B cell (primary cell): ENCODE data around the gene CNTNAP2. TPM values are rescaled to one million over a fixed set of nuclear protein-coding genes. Genes with fewer than 3 reads are reported as not detected.

Source experiments
- ATAC-seq: fragments of 200-7000 bp; cut with Tn5 transposase; one replicate; pipeline ENCODE4 v1.10.0; 2021; ENCODE audit warnings: low read depth, mild to moderate bottlenecking, moderate number of reproducible peaks, moderate library complexity
- CTCF ChIA-PET: fragments of 350-600 bp; sonication (Branson Sonifier 250); formaldehyde crosslinking; loops from one replicate; lab custom pipeline; 2021; ENCODE audit warnings: antibody characterized with exemption, inconsistent platforms; lab: Charles Lee
- POLR2A ChIA-PET: fragments of 350-600 bp; sonication (Branson Sonifier 250); formaldehyde crosslinking; loops from one replicate; lab custom pipeline; 2021; ENCODE audit warnings: antibody characterized with exemption; lab: Charles Lee
- DNase-seq: peaks from one replicate; pipeline ENCODE4 v3.0.0; 2013
- H2AFZ ChIP-seq: 2 replicates; pipeline ENCODE4 v1.6.1; 2012; ENCODE audit warnings: mild to moderate bottlenecking, low read depth, low read length; ENCODE audit not compliant: insufficient read depth, poor library complexity, severe bottlenecking
- H3K27ac ChIP-seq, 2 donors: 1 replicate in 1 of 2; 2 replicates in 1 of 2; pipeline ENCODE4 v1.5.1; 2012 to 2013; ENCODE audit warnings: low read length in 2 of 2, mild to moderate bottlenecking in 2 of 2, moderate library complexity in 1 of 2
- H3K27me3 ChIP-seq, 4 experiments: fragments of 200-600 bp in 1 of 4; sonication (generic) in 1 of 4; replicated peaks in 1 of 4; 1 replicate in 2 of 4; 2 replicates in 2 of 4; pipeline versions ENCODE4 v1.6.1 to v1.7.0; 2013 to 2016; ENCODE audit warnings: low read length in 3 of 4, mild to moderate bottlenecking in 2 of 4, mixed read lengths in 1 of 4, moderate library complexity in 1 of 4; ENCODE audit not compliant: insufficient read depth in 4 of 4, control insufficient read depth in 3 of 4; ENCODE audit errors: control extremely low read depth in 1 of 4
- H3K36me3 ChIP-seq, 2 experiments: replicated peaks in 1 of 2; 1 replicate in 1 of 2; 2 replicates in 1 of 2; pipeline versions ENCODE4 v1.6.1 to v1.7.1; 2013; ENCODE audit warnings: low read length in 1 of 2; ENCODE audit not compliant: insufficient read depth in 2 of 2, control insufficient read depth in 1 of 2; ENCODE audit errors: control extremely low read depth in 1 of 2, extremely low read depth in 1 of 2
- H3K4me1 ChIP-seq, 2 donors: fragments of 200-600 bp in 1 of 2; sonication (generic) in 1 of 2; 1 replicate in 1 of 2; 2 replicates in 1 of 2; pipeline versions ENCODE4 v1.5.1 to v1.6.1; 2013 to 2017; ENCODE audit warnings: low read length in 2 of 2; ENCODE audit not compliant: control insufficient read depth in 2 of 2, insufficient read depth in 2 of 2
- H3K4me2 ChIP-seq: replicated peaks from 2 replicates; pipeline ENCODE3; 2012; ENCODE audit warnings: mild to moderate bottlenecking, low read depth, low read length; ENCODE audit not compliant: poor library complexity, severe bottlenecking
- H3K4me3 ChIP-seq, 5 experiments: fragments of 200-600 bp in 1 of 5; sonication (generic) in 1 of 5; 1 replicate in 3 of 5; 2 replicates in 2 of 5; pipeline versions ENCODE4 v1.5.1 to v1.7.0; 2011 to 2016; ENCODE audit warnings: low read length in 4 of 5, mild to moderate bottlenecking in 4 of 5, low read depth in 2 of 5, control low read depth in 1 of 5, moderate library complexity in 1 of 5; ENCODE audit not compliant: insufficient read depth in 1 of 5; ENCODE audit errors: control extremely low read depth in 1 of 5, extremely low read depth in 1 of 5
- H3K79me2 ChIP-seq: fragments of 200-600 bp; sonication (generic); one replicate; pipeline ENCODE4 v1.6.0; 2016; ENCODE audit warnings: low read length; ENCODE audit not compliant: control insufficient read depth, insufficient read depth
- H3K9ac ChIP-seq: fragments of 200-600 bp; sonication (generic); 2 replicates; pipeline ENCODE4 v1.6.1; 2017; ENCODE audit warnings: mild to moderate bottlenecking, low read length, moderate library complexity
- H3K9me3 ChIP-seq, 3 donors: one replicate each; pipeline versions ENCODE4 v1.6.1 to v1.7.1; 2013; ENCODE audit warnings: low read length in 2 of 3; ENCODE audit not compliant: control insufficient read depth in 2 of 3, insufficient read depth in 1 of 3; ENCODE audit errors: control extremely low read depth in 1 of 3
- H4K20me1 ChIP-seq: 2 replicates; pipeline ENCODE4 v1.6.0; 2012; ENCODE audit warnings: mild to moderate bottlenecking, low read length; ENCODE audit not compliant: insufficient read depth, control insufficient read depth, poor library complexity, severe bottlenecking
- H3K27ac Mint-ChIP-seq: one replicate; pipeline ENCODE4 v1.8.0; 2021; ENCODE audit warnings: mixed read lengths
- H3K27me3 Mint-ChIP-seq: one replicate; pipeline ENCODE4 v1.8.0; 2021; ENCODE audit warnings: mixed read lengths
- H3K4me1 Mint-ChIP-seq: one replicate; pipeline ENCODE4 v1.8.0; 2021; ENCODE audit warnings: mixed read lengths
- H3K4me3 Mint-ChIP-seq: one replicate; pipeline ENCODE4 v1.8.0; 2021; ENCODE audit warnings: mixed read lengths
- H3K9me3 Mint-ChIP-seq: one replicate; pipeline ENCODE4 v1.8.0; 2022; ENCODE audit warnings: mixed read lengths; ENCODE audit not compliant: insufficient read depth
- CTCF ChIP-seq: fragments of 200-600 bp; IDR thresholded peaks from one replicate; pipeline ENCODE4 v1.8.0; 2022; ENCODE audit warnings: antibody characterized with exemption, mild to moderate bottlenecking
- EZH2 ChIP-seq: IDR thresholded peaks from 2 replicates; pipeline ENCODE4 v1.6.1; 2012; ENCODE audit warnings: borderline replicate concordance, low read depth, mild to moderate bottlenecking, moderate library complexity, low read length; ENCODE audit not compliant: insufficient read depth, poor library complexity, severe bottlenecking
- WGBS: methylation state at CpG from one replicate; pipeline ENCODE4 v1.1.5; 2013; ENCODE audit warnings: missing lambda C conversion rate; ENCODE audit not compliant: insufficient coverage; 5-methylcytosine and 5-hydroxymethylcytosine counted together
- intact Hi-C: fragments of 100-400 bp; cut with micrococcal nuclease; formaldehyde crosslinking; loops from one replicate; pipeline ENCODE4 v1.10.0; 2022
- polyA plus RNA-seq: library from polyadenylated mRNA; depleted of rRNA; stranded (reverse); fragments of >200 nt; gene quantifications from 2 replicates; pipeline ENCODE4 v1.2.3, GENCODE V29; 2012
- total RNA-seq, 2 donors: library from RNA; stranded (reverse); fragments of 120-200 nt in 1 of 2; gene quantifications; 1 replicate in 1 of 2; 2 replicates in 1 of 2; pipeline versions ENCODE4 v1.2.3 to v1.2.4, GENCODE V29; 2013 to 2022

The CNTNAP2 gene
- total and polyA plus RNA-seq, 2 donors (not counting 1 experiment from before 2014, with no cell fraction given) = 7.4 to 16.6 TPM

- ChIA-PET POLR2A (interaction anchor here (0.6 kb wide), 1 partner anchor 93 kb away, joined by 3 read pairs; no protein-coding TSS in a partner anchor), CTCF (no interaction called here)
- H3K4me2 ChIP-seq = peak overlapping the region; percentile 91
- no peaks in the 10 kb centered on the region for H3K79me2 ChIP-seq
- H3K4me3 ChIP-seq = peak overlapping the region in 1 of 5 experiments; percentile 77
- no peaks in the 10 kb centered on the region for H3K36me3 ChIP-seq
- ATAC-seq (no peak), DNase-seq (no peak)
- no peak overlapping the region for H3K27ac ChIP-seq
- Mint-ChIP-seq H3K27ac (no peak overlapping the region), H3K4me3 (peak overlapping the region; percentile 92), H3K27me3 (peaks cover 30% of the 10 kb centered on the region), H3K9me3 (no peaks in the 10 kb centered on the region), H3K4me1 (peaks cover 41% of the 10 kb centered on the region)
- 50% methylated on average over 2 of the region's 5 CpGs for WGBS
- intact Hi-C loops = loop anchor here (5.0 kb wide), 2 partner anchors 36 to 71 kb away; no protein-coding TSS in a partner anchor
- H3K9ac ChIP-seq = peak overlapping the region; percentile 92
- no peaks in the 10 kb centered on the region for H4K20me1 ChIP-seq
- TF ChIP-seq CTCF = no peak
- TF ChIP-seq EZH2 = no peak
- no peak overlapping the region for H2AFZ ChIP-seq
- peaks cover 0 to 25% (median 9%) of the 10 kb centered on the region in 4 experiments for H3K27me3 ChIP-seq
- no peaks in the 10 kb centered on the region for H3K9me3 ChIP-seq
- peaks cover 19 to 26% of the 10 kb centered on the region in 2 donors for H3K4me1 ChIP-seq
These were observed 2221.6 kb downstream of the CNTNAP2 start for GRCh38 chr7:148337995-148338747.
